Loucy (cell line): ENCODE results near the gene TNFRSF19.

Source experiments
- EZH2phosphoT487 ChIP-seq: fragments of 200-600 bp; IDR thresholded peaks from 2 replicates; pipeline ENCODE4 v1.6.1; 2018; ENCODE audit warnings: antibody characterized with exemption, mild to moderate bottlenecking, moderate library complexity, borderline replicate concordance
- TF ChIP-seq, protein P1 (sequence below): fragments of 200-600 bp; sonication (generic); conservative IDR thresholded peaks from 2 replicates; pipeline ENCODE4 v1.5.1; 2014; ENCODE audit warnings: mild to moderate bottlenecking, antibody characterized with exemption, low read length

DNA sequence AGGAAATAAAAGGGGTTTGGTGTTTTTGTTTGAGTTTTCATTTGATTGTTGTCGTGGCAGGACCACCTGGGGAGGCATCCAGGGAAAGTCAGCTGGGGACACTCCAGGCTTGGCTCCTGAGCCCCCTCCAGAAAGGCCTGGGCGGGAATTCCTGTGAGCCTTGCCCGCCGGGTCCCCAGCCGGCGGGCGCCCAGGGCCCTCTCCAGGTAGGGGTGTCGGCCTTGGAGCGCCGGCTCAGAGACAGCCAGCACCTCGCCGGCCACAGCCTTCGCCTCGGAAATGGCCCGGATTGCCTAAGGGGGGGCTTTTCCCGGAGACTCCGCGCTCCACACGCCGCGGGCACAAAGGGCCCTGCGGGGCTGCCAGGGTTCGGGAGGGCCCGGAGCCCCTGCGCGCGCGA is 125.0 kb downstream of the TNFRSF19 start:
- no peak for TF ChIP-seq EZH2phosphoT487
- TF ChIP-seq, protein P1, sequence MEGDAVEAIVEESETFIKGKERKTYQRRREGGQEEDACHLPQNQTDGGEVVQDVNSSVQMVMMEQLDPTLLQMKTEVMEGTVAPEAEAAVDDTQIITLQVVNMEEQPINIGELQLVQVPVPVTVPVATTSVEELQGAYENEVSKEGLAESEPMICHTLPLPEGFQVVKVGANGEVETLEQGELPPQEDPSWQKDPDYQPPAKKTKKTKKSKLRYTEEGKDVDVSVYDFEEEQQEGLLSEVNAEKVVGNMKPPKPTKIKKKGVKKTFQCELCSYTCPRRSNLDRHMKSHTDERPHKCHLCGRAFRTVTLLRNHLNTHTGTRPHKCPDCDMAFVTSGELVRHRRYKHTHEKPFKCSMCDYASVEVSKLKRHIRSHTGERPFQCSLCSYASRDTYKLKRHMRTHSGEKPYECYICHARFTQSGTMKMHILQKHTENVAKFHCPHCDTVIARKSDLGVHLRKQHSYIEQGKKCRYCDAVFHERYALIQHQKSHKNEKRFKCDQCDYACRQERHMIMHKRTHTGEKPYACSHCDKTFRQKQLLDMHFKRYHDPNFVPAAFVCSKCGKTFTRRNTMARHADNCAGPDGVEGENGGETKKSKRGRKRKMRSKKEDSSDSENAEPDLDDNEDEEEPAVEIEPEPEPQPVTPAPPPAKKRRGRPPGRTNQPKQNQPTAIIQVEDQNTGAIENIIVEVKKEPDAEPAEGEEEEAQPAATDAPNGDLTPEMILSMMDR = no peak
